Esophagus squamous epithelium (tissue), 4 donors: ENCODE measurements around the gene TBX2.

Experiments
- CTCF ChIP-seq, 6 experiments: fragments of 450-650 bp in 4 of 6; fragments of 200-600 bp in 2 of 6; sonication (generic) in 2 of 6; IDR thresholded peaks; one replicate each; pipeline ENCODE4 v1.5.1; 2016 to 2019; ENCODE audit warnings: antibody characterized with exemption in 6 of 6, mild to moderate bottlenecking in 4 of 6, moderate library complexity in 4 of 6
- POLR2A ChIP-seq, 4 donors: fragments of 450-650 bp; IDR thresholded peaks; one replicate each; pipeline ENCODE4 v1.6.1; 2017; ENCODE audit warnings: antibody characterized with exemption in 4 of 4, mild to moderate bottlenecking in 4 of 4, moderate library complexity in 3 of 4

GRCh38 chr17:61406537-61406845 is 6.8 kb downstream of the TBX2 start:
- TF ChIP-seq CTCF (IDR thresholded peaks at IDR 0.05) (no peak), POLR2A (IDR thresholded peaks at IDR 0.05) (no peak)
